Glomerular visceral epithelial cell (primary cell): Measurements from ENCODE around the gene RBFOX1.

Experiments used
- DNase-seq: peaks from one replicate; pipeline ENCODE4 v3.0.0-alpha.2; 2016; ENCODE audit errors: extremely low spot score

The RBFOX1 gene

DNA sequence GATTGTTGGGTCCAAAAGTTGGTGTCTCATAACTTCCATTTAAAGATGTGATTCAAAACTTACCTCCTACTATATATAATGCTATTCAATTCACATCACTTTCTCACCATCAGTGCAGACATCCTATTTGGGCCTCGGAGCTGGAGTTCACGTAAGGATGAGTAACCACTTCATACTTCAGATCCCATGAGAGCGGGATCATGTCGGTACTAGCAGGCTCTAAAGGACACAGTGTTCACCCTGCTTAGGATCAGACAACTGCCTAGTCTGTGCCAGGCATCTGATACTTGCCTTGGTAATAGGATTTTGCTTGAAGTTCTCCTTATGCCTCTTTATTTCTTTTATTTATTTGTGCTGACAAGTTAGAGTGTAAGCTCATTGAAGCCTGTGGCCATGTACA, 39.5 kb downstream of the RBFOX1 start:
- DNase-seq, result no peak

DNA sequence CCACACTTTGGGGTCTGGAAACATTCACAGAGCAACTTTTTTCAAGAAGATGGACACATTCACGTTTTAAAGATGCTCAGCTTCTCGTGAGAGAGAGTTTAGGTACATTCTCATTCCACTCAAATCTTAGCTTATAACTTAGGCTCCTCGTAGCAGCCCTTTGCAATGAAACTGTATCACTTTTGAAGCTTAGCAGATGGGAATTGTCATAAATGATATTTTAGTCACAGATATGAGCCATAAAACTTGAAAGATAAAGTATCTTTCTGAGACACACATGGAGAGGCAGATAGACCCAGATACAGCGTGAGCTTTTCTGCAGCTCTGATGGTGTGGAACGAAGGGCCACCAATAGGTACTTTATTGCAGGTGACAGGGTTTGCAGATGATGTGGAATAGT, 41.1 kb downstream of the RBFOX1 start:
- no peak for DNase-seq

DNA sequence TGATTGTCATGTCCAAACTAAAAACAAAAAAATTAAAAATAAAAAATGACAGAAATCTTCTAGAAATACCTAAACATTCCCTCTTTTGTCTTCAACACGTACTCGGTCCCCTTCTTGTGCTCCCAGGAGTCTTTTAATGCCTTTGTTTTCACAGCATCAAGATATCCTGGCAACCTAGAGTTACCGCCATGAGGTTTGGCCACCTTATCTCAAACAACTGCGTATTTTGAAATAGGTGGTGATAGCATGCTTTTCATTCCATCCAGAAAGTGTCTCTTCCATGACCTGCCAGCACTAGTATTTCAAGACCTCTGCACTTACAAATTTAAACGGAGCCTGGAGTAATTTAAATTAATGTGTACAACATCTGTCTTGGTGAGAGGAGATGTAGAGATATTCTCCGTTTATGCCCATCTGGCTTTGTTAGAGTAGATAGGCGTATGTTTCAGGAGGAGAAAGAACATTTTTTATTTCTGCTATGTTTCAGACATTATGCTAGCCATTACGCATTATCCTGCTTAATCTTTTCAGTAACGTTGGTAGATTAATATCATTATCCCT, 42.0 kb downstream of the RBFOX1 start:
- DNase-seq, result no peak

DNA sequence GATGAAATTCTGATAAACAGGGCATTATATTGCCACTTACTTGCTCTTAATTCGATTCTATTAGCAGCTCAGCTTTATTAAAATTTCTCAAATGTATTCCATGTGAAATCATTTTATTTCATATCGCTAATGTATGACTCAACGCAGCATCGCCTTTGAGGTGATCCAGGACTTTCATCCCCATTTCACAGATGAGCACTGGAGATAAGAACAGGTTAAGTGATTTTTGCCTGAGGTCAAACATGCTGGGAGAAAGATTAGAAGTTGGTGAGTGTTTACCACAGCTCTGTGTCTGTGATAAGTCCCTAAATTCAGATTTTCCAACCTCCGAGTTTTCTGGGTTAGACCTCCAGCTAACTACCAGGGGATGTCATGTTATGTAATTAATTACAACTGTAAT, 43.6 kb downstream of the RBFOX1 start:
- DNase-seq, result no peak

DNA sequence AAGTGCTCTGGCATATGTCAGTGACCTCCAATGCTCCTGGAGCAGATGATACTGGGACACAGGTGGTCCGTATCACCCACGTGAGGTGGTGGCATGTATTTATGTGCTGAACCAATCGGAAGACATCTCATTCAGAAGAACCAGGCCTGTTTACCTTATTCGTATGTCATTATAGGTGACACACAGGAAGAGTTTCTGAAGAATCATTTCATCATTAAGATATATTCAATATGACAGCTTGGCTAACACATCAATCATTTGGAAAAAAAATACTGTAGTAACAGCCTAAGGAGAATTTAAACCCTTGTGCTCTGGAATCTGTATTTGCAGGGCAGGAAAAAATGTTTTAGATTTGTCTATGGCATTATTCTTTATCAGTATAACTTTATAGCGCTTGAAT, 44.6 kb downstream of the RBFOX1 start:
- DNase-seq, result no peak

DNA sequence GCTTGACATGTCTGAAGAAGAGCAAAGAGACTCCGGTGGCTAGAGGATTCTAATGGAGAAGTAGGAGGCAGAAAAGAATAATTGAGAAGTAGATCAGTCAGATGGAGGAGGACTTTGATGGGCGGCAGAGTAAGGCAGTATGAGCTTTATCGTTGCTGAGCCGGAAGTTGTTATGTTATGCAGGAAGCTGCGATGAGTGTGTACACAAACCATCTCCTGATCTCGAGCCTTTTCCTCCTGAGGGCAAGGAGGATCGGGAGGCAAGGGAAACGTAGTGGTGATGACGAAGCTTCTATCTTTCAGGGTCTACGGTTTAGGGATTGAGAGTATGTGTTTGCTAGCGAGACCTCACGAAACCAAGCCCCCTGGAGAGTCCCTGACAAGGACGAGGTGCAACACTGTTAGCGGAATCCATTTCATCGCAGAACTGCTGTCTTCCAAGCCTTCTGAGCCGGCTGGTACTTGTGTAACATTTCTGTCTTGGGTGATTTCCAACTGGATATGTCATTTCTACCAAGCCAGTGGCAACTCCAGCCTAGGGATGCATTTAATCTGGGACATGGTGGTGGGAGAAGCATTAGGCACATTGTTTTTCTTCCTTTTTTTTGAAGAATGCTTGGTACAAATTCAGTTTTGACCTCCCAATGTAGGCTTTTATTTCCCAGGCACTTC, 45.5 kb downstream of the RBFOX1 start:
- DNase-seq, result no peak

DNA sequence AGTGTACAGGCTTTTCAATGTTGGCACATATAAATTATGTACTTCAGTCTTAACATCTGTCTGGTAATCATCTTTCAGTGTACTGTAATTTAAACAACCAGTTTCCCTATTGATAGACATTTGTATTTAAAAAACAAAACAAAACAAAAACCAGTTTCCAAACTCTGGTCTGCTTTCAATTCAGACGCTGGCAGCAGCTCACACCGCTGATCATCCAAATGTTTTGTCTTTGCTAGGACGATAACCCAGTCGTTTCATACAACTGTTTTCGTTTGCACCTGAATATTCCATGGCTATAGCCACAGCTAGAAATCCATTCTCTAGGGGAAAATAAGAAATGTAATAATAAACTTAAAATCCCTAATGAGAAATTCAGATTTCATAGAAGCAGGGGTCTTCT, 47.8 kb downstream of the RBFOX1 start:
- no peak for DNase-seq

DNA sequence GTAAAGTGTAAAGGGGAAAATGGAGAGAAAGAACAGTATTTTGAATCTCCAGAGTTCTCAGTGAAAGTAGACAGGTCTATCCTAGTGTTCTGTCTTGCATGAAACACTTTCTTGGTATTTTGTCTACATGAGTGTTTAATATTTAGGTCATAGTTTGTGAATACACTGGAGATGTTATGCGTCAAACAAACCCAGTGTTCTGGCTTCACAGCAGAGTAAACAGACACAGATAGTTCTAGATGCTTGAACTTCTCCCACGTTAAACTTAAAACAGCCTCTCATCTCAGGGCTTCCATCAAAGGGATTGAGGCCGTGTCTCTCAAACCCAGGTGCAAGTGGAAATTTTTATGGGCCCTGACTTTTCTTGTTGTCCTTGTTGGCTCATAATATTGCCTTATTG, 48.3 kb downstream of the RBFOX1 start:
- DNase-seq, result no peak

DNA sequence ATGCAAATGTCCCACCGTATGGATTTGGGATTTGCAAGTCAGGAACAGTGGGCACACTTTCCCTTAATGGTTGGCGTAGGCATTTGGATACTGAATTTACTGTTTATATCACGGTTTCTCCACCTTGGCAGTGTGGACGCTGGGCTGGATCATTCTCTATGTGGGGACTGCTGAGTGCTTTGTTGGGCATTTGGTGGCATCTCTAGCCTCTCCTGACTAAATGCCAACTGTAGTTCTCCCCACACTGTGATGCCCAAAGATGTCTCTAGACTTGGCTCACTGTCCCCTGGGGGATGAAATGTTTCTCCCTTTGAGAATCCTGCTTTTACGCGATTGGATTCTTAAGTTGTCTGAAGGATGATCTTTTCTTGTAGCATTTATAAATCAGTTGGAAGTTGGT, 49.0 kb downstream of the RBFOX1 start:
- DNase-seq, result no peak

DNA sequence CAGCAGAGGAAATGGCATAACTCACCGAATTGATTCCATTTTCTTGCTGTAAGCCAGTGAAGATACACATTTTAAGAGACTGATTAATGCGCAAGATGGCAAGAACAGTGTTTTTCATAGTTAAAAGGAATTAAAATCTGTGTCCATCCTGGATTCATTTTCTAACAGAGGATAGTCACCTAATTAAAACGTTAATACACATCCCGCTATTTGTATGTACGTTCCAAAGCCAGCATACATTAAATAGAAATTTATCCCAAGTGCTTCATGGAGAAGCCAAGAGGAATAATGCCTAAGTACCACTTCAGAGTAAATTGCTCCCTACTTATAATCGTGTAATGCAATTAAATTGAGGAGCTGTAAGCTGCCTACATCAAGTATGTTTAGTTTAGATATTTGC, 49.9 kb downstream of the RBFOX1 start:
- no peak for DNase-seq

DNA sequence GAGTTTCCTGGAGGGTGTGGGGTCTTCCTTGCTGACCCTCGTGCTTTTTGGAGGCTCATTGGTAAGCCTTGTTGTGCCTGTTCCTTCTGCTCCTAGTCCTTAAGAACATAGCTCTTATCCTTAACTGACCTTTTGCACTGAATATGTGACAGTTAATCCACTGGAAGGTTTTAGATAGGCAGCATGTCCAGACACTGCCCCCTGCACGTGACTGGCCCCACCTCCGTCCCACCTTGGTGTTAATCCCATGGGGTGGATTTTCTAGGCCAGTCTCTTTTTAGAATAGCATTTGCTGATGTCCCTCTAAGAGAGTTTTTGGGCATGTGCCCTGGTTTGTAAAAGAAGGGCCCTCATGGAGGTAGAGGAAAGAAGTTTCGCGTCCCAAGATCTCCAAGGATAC, 58.3 kb downstream of the RBFOX1 start:
- DNase-seq, result no peak

DNA sequence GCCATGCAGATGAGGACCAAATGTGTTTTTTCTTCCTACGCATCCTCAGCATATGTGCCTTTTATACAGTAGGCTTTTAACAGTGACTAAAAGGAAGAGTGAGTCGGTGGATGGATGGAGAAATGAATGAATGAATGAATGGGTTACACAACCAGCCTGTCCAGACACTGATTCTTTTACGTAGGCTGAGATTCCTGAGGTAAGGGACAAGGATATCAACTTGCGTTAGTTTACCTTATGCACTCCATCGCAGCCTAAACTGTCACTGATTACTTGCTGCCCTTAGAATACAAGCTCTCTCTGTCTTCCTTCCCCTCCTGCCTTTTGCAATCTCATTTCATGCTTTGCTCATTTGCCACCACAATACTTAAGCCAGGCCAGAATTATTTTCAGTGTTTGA, 59.0 kb downstream of the RBFOX1 start:
- DNase-seq, result no peak

DNA sequence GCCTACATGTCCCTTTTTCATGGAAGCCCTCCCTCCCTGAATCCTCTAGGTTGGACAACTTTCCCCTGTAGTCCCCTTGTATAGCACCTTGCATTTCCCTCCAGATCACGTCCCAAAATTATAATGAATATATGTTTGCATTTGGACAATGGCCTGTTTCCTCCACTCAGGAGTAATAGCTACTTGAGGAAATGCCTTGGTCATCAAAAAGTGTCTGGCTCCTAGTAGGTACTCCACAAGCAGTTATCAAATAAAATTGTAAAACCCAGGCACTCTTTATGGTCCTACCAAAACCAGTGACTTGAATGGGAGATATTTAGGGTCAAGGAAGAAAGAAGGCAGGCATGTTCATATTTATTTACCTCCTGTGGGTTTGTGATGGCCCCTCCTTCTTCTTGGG, 59.6 kb downstream of the RBFOX1 start:
- DNase-seq, result no peak

DNA sequence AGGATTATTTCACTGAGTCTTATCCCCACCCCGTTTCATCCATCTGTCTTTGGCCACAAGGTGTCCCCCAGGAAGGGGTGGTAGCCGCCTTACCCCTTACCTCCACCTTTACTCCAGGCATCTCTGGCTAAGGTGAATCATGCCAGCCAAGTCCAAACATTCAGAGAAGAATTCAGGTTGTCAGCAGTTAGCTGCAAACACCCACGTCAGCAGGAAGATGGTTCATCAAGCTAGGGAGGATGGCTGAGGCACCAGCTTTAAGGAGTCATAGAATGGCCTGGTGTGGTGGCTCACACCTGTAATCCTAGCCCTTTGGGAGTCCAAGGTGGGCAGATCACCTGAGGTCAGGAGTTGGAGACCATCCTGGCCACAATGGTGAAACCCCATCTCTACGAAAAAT, 61.0 kb downstream of the RBFOX1 start:
- no peak for DNase-seq

DNA sequence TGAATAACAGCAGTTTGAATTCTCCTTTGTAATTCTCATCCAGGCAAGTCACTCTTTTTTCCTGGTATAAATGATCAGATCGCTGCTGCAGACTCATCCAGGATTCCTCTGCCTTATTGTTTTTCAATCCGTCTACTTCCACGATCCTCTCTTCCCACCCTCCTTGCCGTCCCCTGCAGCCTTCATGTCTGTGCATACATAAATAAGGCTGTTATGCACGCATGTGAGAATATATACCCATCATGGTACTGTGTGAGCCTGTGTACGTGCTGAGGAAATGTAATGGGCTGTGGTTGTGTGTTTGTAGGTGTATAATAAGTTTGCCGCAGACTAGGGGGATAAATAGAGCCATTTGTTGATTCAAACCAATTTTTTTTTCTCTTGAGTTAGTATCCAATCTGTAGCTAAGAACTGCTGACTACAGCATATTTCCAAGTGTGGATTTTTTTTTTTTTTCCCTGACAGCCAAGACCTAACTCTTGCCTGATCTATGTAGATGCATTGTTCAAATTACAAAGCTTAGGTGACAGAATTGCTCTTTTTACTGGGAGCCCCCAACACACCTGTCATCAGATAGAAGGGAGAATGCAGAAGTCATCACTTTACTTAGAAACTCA, 62.2 kb downstream of the RBFOX1 start:
- no peak for DNase-seq

DNA sequence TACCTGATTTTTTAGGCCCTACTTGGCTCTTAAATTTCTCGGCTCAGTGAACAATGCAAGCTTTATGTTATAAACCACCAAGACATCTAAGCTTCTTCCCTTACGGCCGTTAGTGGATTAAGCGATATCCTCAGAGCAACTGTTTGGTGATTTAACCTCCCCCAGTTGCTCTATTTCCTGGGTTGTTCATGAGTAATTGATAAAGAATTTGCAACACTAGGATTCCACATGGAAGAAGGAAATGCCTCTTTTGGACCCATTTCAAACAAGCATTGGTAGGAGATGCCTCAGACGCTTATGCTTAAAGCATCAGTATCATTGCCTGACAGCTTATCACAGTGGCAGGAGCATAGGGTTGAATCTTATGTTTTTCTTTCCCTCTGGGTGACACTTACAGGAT, 65.3 kb downstream of the RBFOX1 start:
- DNase-seq, result no peak

DNA sequence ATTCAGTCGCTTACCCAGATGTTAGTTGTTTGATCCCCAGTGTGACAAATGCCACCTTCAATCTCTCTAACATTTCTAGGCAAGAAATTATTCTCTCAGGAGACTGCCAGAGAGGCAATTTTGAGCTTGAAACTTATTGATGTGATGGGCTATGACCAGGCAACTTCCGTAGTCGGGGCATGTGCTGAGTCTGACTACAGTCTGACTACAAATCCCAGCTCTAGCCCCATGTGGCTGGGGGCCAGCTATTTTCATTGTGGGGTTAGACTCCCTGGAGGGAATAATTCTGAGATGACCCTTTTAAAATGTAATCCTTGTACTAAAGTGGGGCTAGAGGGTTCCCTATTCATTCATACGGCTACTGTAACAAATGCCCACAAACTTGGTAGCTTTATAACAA, 65.9 kb downstream of the RBFOX1 start:
- no peak for DNase-seq

DNA sequence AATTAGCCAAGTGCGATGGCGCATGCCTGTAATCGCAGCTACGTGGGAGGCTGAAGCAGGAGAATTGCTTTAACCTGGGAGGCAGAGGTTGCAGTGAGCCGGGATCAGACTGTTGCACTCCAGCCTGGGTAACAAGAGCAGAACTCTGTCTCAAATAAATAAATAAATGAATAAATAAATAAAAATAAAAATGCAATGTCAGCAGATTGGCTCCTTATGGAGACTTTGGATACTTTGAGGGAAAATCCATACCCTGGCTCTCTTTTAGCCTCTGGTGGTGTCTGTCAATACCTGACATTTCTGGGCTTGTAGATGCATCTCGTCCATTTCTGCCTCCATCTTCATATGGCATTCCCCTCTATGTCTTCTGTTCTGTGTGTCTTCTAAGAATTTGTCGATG, 66.7 kb downstream of the RBFOX1 start:
- DNase-seq, result no peak

DNA sequence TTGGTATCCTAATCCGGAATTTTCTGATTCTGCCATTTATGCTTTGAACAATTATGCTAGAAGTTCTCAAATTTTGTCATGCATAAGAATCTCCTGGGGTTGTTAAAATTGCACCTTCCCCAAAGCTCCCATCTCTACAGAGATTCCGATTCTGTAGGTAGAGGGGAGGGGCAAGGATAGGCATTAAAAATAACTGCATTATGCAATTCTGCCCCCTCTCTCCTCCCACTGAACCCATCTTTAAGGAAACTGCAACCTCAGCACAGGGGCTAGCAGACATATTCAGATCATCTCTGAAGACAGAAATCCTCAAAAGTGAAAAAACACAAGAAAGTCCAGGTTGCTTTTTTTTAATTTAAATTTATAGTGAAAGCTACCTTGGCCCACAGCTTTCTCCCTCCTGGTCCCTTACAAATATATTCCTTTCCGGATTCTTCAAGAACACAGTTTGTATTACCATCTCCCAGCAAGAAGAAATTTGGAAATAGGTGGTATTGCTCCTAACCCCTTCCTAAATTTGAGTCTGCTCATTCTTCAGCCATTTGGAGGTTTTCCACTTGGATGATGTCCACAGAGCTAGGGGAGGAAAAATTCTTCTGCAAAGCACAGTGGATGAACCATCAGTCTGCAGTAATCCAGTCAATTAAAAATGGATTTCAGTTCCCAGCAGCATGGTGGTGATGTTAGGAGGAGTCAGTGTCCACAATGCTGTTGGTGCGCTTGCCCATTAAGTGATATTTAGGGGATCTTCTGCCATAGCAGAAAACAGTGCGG, 67.7 kb downstream of the RBFOX1 start:
- no peak for DNase-seq

DNA sequence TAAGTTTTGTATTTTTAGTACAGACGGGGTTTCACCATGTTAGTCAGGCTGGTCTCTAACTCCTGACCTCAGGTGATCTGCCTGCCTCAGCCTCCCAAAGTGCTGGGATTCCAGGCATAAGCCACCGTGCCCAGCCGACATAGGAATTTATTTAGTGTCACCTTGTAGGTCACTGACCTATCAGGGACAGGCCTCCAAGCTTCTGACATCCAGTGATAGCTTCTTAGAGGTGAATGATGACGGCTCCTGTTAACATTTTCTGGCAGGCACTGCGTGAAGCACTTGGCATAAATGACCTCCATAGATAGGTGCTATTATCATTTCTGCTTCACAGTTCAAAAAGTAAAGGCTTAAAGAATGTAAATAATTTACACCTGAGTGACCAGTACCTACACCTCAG, 71.6 kb downstream of the RBFOX1 start:
- DNase-seq, result no peak

DNA sequence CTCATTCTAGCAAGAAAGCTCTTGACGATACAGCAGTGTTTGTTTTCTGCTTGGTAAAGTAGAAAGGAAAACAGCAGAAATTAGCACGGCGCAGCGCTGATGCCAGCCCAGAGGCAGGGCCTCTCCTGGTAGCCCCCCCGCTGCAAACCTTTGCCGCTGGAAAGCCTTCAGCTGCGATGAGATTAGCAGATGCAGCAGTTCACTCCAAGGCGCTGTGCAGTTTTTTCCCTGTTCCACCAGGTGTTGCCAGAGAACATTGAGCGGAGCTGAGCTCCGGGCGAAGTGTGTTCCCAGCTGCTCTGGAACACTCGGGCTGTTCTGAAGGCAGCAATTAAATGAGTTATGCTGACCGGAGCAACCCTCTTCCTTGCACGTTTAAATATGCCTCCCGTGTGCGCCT, 72.5 kb downstream of the RBFOX1 start:
- DNase-seq, result no peak

DNA sequence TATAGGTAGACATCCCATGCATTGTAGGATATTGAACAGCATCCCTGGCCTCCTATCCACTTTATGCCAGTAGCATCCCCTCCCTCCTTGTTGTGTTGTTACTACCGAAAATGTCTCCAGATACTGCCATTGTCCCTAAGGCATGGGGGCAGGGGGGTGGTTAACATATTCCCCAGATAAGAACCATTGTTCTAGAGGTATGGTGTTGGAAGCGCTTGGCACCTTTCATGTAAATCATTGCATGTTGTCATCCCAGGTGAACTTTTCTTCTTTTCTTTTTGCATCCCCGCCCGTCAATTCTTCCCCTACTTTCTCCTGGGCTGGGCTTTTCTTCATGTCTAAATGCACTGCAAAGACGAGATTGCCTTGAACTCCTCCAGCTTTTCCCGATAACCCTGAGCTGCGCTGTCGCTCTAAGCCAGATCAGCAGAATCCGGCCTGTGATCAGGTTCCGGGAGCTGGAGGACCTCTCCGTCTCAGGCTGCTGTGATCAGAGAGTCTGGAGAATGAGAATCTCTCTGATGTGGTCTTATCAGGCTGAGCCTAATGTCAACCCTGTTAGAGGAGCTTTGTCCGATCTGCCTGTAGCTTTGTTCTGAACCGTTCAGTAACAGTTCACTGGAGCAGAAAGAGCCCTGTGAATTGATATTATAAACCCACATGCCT, 76.2 kb downstream of the RBFOX1 start:
- DNase-seq, result no peak
